Body of pancreas (tissue), 4 donors: ENCODE measurements around the gene RPA4. TPM values are rescaled to one million over a fixed set of nuclear protein-coding genes. Genes with fewer than 3 reads are reported as not detected.

Experiments
- ATAC-seq: fragments of 150-250 bp; one replicate; pipeline ENCODE4 v1.9.1; 2016
- DNase-seq, 4 donors: peaks; one replicate each; pipeline ENCODE4 v3.0.0-alpha.2; 2019
- H3K27ac ChIP-seq, 4 donors: fragments of 200-600 bp; sonication (generic); 1 replicate in 3 of 4; 2 replicates in 1 of 4; pipeline versions ENCODE4 v1.5.1 to v1.6.1; 2016 to 2019; ENCODE audit warnings: mild to moderate bottlenecking in 1 of 4, mixed read lengths in 1 of 4, moderate library complexity in 1 of 4
- H3K27me3 ChIP-seq, 2 donors: fragments of 200-600 bp; sonication (generic); one replicate each; pipeline ENCODE4 v1.6.0; 2016; ENCODE audit warnings: mild to moderate bottlenecking in 1 of 2
- H3K36me3 ChIP-seq, 2 donors: fragments of 200-600 bp; sonication (generic); replicated peaks in 1 of 2; 2 replicates each; pipeline ENCODE4 v1.5.1; 2016; ENCODE audit warnings: low read depth in 2 of 2; ENCODE audit not compliant: insufficient read depth in 1 of 2
- H3K4me1 ChIP-seq: fragments of 200-600 bp; sonication (generic); one replicate; pipeline ENCODE4 v1.6.0; 2016
- H3K4me3 ChIP-seq, 2 donors: fragments of 200-600 bp; sonication (generic); 1 replicate in 1 of 2; 2 replicates in 1 of 2; pipeline ENCODE4 v1.5.1; 2016 to 2019
- H3K9me3 ChIP-seq, 3 donors: fragments of 200-600 bp; sonication (generic); 1 replicate in 2 of 3; 2 replicates in 1 of 3; pipeline ENCODE4 v1.5.1; 2016
- POLR2A ChIP-seq, 3 donors: fragments of 450-650 bp; IDR thresholded peaks; one replicate each; pipeline ENCODE4 v1.6.1; 2016; ENCODE audit warnings: antibody characterized with exemption in 3 of 3, mild to moderate bottlenecking in 2 of 3
- WGBS, 2 donors: methylation state at CpG; one replicate each; pipeline ENCODE4 v1.1.5; 2017; 5-methylcytosine and 5-hydroxymethylcytosine counted together
- intact Hi-C: fragments of 100-400 bp; cut with DNase I; formaldehyde crosslinking; loops from one replicate; pipeline ENCODE4 v1.15.1; 2023
- total RNA-seq, 2 donors: library from RNA; depleted of rRNA; stranded (reverse); fragments of >200 nt; gene quantifications; one replicate each; pipeline ENCODE4 v1.1.0, GENCODE V29; 2016
- TF ChIP-seq, protein P1 (sequence below), 7 experiments: fragments of 450-650 bp in 4 of 7; fragments of 200-600 bp in 3 of 7; sonication (generic) in 3 of 7; IDR thresholded peaks; one replicate each; pipeline ENCODE4 v1.5.1; 2016 to 2019; ENCODE audit warnings: antibody characterized with exemption in 7 of 7

RPA4 gene
- total RNA-seq, 2 donors from 2014 or later: 0.99 to 2.9 TPM

DNA sequence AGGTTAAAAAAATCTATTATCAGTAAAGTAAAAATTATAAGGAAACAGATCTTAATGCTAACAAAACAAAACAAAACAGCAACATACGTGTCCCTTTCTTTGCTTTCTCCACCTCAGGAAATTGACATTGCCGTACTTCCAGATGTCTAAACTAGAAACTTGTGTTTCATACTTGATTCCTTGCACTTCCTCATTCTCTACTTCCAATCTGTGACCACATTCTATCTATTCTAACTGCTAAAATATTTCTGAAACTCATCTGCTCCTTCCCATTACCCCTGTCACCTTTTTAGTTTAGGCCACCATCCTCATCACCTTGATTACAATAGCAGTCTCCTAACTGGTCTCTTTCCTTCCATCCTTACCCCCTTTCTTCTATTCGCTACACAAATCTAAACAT lies 22.5 kb upstream of the RPA4 start:
- 79 to 88% methylated on average over 3 of the region's 3 CpGs for WGBS, 2 donors
- no peak for ATAC-seq

DNA sequence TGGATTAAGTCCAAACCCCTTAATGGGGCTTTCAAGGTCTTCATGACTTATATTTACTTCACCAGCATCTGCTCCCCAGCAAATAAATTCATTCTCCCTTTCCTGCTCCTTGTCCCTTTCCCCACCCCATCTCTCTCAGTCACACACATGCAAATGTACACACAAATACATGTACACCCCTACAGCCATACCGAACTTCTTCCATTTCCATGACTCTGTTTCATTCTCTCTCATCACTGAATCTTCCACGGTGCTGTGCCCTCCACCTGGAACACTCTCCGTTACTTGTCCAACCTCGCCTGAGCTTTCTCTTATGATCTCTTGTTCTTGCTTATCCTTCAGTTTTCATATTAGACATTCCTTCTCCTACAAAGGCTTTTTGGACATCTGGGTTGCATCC lies 22.0 kb upstream of the RPA4 start:
- Histone ChIP-seq H3K36me3 (no peaks in the 10 kb centered on the region), H3K27me3 (no peaks in the 10 kb centered on the region), H3K27ac (no peak overlapping the region), H3K4me1 (no peaks in the 10 kb centered on the region), H3K9me3 (no peaks in the 10 kb centered on the region), H3K4me3 (no peak overlapping the region)
- TF ChIP-seq, protein P1, sequence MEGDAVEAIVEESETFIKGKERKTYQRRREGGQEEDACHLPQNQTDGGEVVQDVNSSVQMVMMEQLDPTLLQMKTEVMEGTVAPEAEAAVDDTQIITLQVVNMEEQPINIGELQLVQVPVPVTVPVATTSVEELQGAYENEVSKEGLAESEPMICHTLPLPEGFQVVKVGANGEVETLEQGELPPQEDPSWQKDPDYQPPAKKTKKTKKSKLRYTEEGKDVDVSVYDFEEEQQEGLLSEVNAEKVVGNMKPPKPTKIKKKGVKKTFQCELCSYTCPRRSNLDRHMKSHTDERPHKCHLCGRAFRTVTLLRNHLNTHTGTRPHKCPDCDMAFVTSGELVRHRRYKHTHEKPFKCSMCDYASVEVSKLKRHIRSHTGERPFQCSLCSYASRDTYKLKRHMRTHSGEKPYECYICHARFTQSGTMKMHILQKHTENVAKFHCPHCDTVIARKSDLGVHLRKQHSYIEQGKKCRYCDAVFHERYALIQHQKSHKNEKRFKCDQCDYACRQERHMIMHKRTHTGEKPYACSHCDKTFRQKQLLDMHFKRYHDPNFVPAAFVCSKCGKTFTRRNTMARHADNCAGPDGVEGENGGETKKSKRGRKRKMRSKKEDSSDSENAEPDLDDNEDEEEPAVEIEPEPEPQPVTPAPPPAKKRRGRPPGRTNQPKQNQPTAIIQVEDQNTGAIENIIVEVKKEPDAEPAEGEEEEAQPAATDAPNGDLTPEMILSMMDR (IDR thresholded peaks at IDR 0.05): no peak
- TF ChIP-seq POLR2A (IDR thresholded peaks at IDR 0.05): no peak
- intact Hi-C loops: no loop called here
- WGBS, 2 donors: 95 to 98% methylated on average over 4 of the region's 4 CpGs
- DNase-seq (no peak), ATAC-seq (no peak)

More for the DNA sequence above, 22.5 kb upstream of the RPA4 start:
- Histone ChIP-seq H3K27ac (no peak overlapping the region), H3K36me3 (no peaks in the 10 kb centered on the region), H3K27me3 (no peaks in the 10 kb centered on the region), H3K9me3 (no peaks in the 10 kb centered on the region), H3K4me3 (no peak overlapping the region), H3K4me1 (no peaks in the 10 kb centered on the region)
- DNase-seq: no peak
- intact Hi-C loops: no loop called here
- TF ChIP-seq POLR2A (IDR thresholded peaks at IDR 0.05): no peak
- TF ChIP-seq, protein P1 (IDR thresholded peaks at IDR 0.05): no peak

DNA sequence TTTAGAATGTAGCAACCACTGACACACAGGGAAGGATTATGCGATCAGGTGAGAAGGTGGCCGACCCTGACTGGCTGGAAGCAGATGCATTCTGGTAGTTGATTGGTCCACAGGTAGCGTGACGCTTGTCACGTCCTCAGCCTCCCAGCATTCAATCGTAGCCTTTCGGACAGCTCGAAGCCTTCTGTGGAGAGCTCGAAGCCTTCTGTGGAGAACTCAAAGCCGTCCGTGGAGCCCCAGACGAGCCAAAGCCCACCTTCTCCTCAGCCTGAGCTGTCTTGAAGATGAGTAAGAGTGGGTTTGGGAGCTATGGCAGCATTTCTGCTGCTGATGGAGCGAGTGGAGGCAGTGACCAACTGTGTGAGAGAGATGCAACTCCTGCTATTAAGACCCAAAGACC lies 319 bp downstream of the RPA4 start:
- WGBS, 2 donors: 98 to 100% methylated on average over 8 to 12 of the region's 13 CpGs
- no peaks in the 10 kb centered on the region for H3K9me3 ChIP-seq
- H3K27ac ChIP-seq: no peak overlapping the region
- no peaks in the 10 kb centered on the region for H3K36me3 ChIP-seq
- no peaks in the 10 kb centered on the region for H3K27me3 ChIP-seq
- intact Hi-C loops: no loop called here
- TF ChIP-seq, protein P1 (IDR thresholded peaks at IDR 0.05): no peak
- TF ChIP-seq POLR2A (IDR thresholded peaks at IDR 0.05): no peak
- DNase-seq: no peak
- no peak for ATAC-seq
- no peaks in the 10 kb centered on the region for H3K4me1 ChIP-seq
- no peak overlapping the region for H3K4me3 ChIP-seq

DNA sequence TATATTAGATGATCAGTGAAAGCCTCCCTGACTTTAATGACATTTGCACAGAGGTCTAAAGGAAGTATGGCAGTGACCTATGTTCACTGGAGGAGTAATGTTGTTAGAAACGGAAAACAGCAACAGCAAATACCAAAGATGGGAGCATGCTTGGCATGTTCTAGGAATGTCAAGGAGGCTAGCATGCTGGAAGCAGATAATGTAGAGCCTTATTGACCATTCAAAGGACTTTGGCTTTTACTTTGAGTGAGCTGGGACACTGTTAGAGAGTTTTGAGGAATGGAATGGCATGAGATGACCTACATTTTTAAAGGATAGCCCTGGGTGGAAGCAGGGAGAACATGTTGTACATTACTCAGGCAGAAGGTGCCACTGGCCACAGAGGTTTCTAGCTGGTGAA lies 6.0 kb downstream of the RPA4 start:
- no peak for DNase-seq
- intact Hi-C loops: no loop called here
- Histone ChIP-seq H3K9me3 (no peaks in the 10 kb centered on the region), H3K4me1 (peaks cover 6% of the 10 kb centered on the region), H3K27ac (no peak overlapping the region), H3K36me3 (no peaks in the 10 kb centered on the region), H3K27me3 (no peaks in the 10 kb centered on the region), H3K4me3 (no peak overlapping the region)
- no peak for ATAC-seq
- WGBS, 2 donors: 92 to 100% methylated on average over 1 of the region's 1 CpG
- TF ChIP-seq, protein P1 (IDR thresholded peaks at IDR 0.05): no peak
- TF ChIP-seq POLR2A (IDR thresholded peaks at IDR 0.05): no peak

DNA sequence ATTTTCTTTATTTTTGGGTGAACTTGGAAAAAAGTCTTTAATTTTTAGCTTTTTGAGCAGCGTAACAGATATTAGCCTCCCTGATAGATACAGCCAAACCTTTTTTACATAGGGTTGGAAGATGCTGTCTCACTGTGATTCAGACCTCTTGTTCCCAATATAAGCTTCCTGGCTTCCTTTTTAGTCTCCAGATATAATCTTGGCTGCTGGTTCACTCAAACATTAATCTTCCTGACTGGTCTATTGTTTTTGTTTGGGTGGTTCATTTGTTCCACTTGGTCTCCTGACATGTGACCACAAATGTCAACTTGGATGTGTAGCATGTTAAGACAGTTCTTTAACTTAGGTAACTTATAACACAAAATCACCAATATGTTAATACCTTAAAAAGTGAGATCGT lies 23.0 kb downstream of the RPA4 start:
- ATAC-seq: no peak
- no peaks in the 10 kb centered on the region for H3K9me3 ChIP-seq
- H3K27me3 ChIP-seq: no peaks in the 10 kb centered on the region
- TF ChIP-seq, protein P1 (IDR thresholded peaks at IDR 0.05): no peak
- TF ChIP-seq POLR2A (IDR thresholded peaks at IDR 0.05): no peak
- DNase-seq: no peak
- no peaks in the 10 kb centered on the region for H3K36me3 ChIP-seq
- no peak overlapping the region for H3K4me3 ChIP-seq
- 86 to 88% methylated on average over 2 of the region's 2 CpGs for WGBS, 2 donors
- intact Hi-C loops: no loop called here
- no peaks in the 10 kb centered on the region for H3K4me1 ChIP-seq
- no peak overlapping the region for H3K27ac ChIP-seq
